ENCODE data around the gene ROR2. TPM values are rescaled to one million over a fixed set of nuclear protein-coding genes. Genes with fewer than 3 reads are reported as not detected.

The ROR2 gene
- total RNA-seq, 2 donors from 2014 or later = 4.0 to 5.4 TPM

- H3K9me3 ChIP-seq = no peaks in the 10 kb centered on the region
- WGBS, 2 donors = 71 to 73% methylated on average over 5 of the region's 5 CpGs
- H3K4me3 ChIP-seq = no peak overlapping the region
- no peak overlapping the region for H3K27ac ChIP-seq
- ATAC-seq (no peak), DNase-seq (no peak)
- TF ChIP-seq POLR2A (IDR thresholded peaks at IDR 0.05) (no peak), CTCF (IDR thresholded peaks at IDR 0.05) (no peak)
- H3K27me3 ChIP-seq = no peaks in the 10 kb centered on the region
- H3K4me1 ChIP-seq = no peaks in the 10 kb centered on the region
- H3K36me3 ChIP-seq (replicated peaks in 1 of 2; ENCODE audit: insufficient read depth in 1 of 2, low read depth in 2 of 2) = no peaks in the 10 kb centered on the region
- intact Hi-C loops (cut with DNase I) = no loop called here
Observed at GRCh38 chr9:91865041-91865440, 85.0 kb downstream of the ROR2 start.

- 72 to 73% methylated on average over 4 of the region's 4 CpGs for WGBS, 2 donors
- no peaks in the 10 kb centered on the region for H3K9me3 ChIP-seq
- TF ChIP-seq CTCF (IDR thresholded peaks at IDR 0.05) (no peak), POLR2A (IDR thresholded peaks at IDR 0.05) (no peak)
- H3K27me3 ChIP-seq = no peaks in the 10 kb centered on the region
- ATAC-seq (no peak), DNase-seq (no peak)
- no peak overlapping the region for H3K4me3 ChIP-seq
- intact Hi-C loops (cut with DNase I) = no loop called here
- H3K4me1 ChIP-seq = no peaks in the 10 kb centered on the region
- no peak overlapping the region for H3K27ac ChIP-seq
- H3K36me3 ChIP-seq (replicated peaks in 1 of 2; ENCODE audit: insufficient read depth in 1 of 2, low read depth in 2 of 2) = no peaks in the 10 kb centered on the region
Observed at GRCh38 chr9:91864380-91864779, 85.6 kb downstream of the ROR2 start.

GRCh38 chr9:91863469-91863868 lies 86.6 kb downstream of the ROR2 start:
- Histone ChIP-seq H3K27ac (no peak overlapping the region), H3K4me3 (no peak overlapping the region), H3K4me1 (no peaks in the 10 kb centered on the region), H3K36me3 (replicated peaks in 1 of 2; ENCODE audit: insufficient read depth in 1 of 2, low read depth in 2 of 2) (no peaks in the 10 kb centered on the region), H3K27me3 (no peaks in the 10 kb centered on the region), H3K9me3 (no peaks in the 10 kb centered on the region)
- intact Hi-C loops (cut with DNase I) = no loop called here
- no peak for ATAC-seq
- TF ChIP-seq CTCF (IDR thresholded peaks at IDR 0.05) = no peak
- no peak for TF ChIP-seq POLR2A (IDR thresholded peaks at IDR 0.05)
- no peak for DNase-seq
- 80 to 93% methylated on average over 4 of the region's 4 CpGs for WGBS, 2 donors

GRCh38 chr9:91858213-91859030 lies 91.6 kb downstream of the ROR2 start:
- DNase-seq (no peak), ATAC-seq (no peak)
- intact Hi-C loops (cut with DNase I) = no loop called here
- Histone ChIP-seq H3K4me1 (no peaks in the 10 kb centered on the region), H3K36me3 (replicated peaks in 1 of 2; ENCODE audit: insufficient read depth in 1 of 2, low read depth in 2 of 2) (no peaks in the 10 kb centered on the region), H3K4me3 (no peak overlapping the region), H3K9me3 (no peaks in the 10 kb centered on the region), H3K27me3 (no peaks in the 10 kb centered on the region), H3K27ac (no peak overlapping the region)
- no peak for TF ChIP-seq CTCF (IDR thresholded peaks at IDR 0.05)
- TF ChIP-seq POLR2A (IDR thresholded peaks at IDR 0.05) = no peak
- WGBS, 2 donors = 83 to 88% methylated on average over 10 to 17 of the region's 17 CpGs
